GM18951 (cell line): ENCODE data around the gene SPATA2L.
"Not testable (repeated sequence)": the region's sequence is repeated elsewhere in the genome, so short reads cannot be mapped to it uniquely, and the experiment has no call there.

Source experiments
- POLR2A ChIP-seq: IDR thresholded peaks from 4 replicates; pipeline ENCODE4 v1.6.1; 2011; ENCODE audit warnings: mild to moderate bottlenecking; ENCODE audit not compliant: insufficient read length, insufficient read depth; ENCODE audit errors: extremely low read depth
- in situ Hi-C: fragments of 300-500 bp; cut with MboI; formaldehyde crosslinking; loops from one replicate; pipeline ENCODE4 v1.12.0; 2022; ENCODE audit warnings: low sequenced_read_pairs, mixed read lengths, inconsistent platforms; ENCODE audit not compliant: unreplicated experiment

The SPATA2L gene

DNA sequence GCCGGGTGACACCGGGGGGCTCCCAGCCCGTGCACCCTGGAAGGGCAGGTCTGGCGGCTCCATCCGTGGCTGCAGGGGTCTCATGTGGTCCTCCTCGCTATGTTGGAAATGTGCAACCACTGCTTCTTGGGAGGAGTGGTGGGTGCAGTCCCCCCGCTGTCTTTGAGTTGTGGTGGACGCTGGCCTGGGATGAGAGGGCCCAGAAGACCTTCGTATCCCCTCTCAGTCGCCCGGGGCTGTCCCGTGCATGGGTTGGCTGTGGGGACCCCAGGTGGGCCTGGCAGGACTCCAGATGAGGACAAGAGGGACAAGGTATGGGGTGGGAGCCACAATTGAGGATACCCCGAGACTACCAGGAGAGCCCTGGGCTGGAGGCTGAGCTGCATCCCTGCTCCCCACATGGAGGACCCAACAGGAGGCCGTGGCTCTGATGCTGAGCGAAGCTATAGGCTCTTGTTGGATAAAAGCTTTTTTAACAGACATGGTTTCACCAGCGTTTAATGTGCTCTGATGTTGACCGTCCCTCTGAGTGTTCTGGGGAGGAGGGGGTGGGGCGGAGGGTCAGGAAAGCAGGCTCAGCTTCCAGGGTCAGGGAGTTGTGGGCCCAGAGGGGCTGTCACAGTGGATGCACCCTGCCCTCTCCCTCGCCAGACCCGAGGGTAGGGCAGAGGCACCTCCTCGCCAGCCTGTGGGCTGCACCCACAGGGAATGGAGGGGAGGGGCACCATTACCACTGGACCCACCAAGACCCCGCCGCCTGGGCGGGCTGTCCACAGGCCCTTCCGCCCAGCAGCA is 5.4 kb downstream of the SPATA2L start:
- TF ChIP-seq POLR2A = no peak
- in situ Hi-C loops = no loop called here

- TF ChIP-seq POLR2A = no peak
- in situ Hi-C loops = no loop called here
Observed at GRCh38 chr16:89695086-89695874, 6.2 kb downstream of the SPATA2L start.

- in situ Hi-C loops = not testable (repeated sequence)
Observed at GRCh38 chr16:89694784-89695085, 6.8 kb downstream of the SPATA2L start.

DNA sequence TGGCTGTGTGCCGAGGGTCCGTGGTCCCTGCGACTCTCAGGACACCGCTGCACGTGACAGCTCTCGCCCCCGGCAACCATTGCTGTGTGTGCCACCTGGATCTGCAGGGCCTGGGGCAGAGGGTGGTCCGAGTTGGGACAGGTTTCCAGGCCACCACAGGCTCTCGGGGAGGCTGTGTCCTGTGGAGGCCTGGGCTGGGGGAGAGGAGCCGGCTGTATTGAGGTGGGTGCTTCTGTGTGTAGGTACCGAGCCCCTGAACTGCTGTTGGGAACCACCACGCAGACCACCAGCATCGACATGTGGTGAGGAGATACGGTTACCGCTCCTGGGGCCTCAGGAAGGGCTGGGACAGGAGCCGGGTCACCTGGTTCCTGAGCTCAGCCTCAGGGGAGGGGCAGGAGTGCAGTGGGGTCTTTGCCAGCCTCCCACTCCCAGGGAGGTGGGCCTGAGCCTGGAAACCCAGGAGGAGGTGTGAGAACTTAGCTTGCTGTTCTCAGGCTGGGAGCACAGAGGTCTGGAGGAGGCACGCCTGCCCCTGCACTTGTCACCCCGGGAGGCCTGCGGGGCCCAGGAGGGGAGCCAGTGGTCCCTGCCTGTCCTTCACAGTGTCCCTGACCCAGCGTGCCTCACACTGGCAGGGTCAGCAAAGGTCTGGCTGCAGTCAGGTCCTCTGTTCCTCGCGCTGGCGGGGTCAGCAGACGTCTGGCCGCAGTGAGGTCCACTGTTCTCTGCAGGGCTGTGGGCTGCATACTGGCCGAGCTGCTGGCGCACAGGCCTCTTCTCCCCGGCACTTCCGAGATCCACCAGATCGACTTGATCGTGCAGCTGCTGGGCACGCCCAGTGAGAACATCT is 7.3 kb downstream of the SPATA2L start:
- peak; percentile 18 for TF ChIP-seq POLR2A
- in situ Hi-C loops = no loop called here

DNA sequence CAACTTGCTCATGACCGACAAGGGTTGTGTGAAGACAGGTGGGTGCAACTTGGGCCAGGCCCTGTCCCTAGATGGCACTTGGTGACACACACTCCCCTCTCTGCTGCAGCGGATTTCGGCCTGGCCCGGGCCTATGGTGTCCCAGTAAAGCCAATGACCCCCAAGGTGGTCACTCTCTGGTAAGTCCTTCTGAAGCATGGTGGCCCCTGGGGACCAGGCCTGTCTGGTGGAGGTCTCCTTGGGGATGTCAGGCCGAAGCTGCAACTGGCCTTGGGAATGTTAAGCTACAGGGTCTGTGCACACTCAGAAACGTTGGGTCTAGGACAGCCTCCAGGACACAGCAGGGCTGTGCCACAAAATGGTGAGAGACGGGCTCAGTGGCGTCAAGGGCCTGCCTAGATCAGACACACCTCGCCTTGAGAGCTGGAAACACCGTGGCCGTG is 8.2 kb downstream of the SPATA2L start:
- in situ Hi-C loops = no loop called here
- no peak for TF ChIP-seq POLR2A

GRCh38 chr16:89691986-89692569 is 9.4 kb downstream of the SPATA2L start:
- in situ Hi-C loops = no loop called here
- no peak for TF ChIP-seq POLR2A

- no peak for TF ChIP-seq POLR2A
- in situ Hi-C loops = no loop called here
Observed at GRCh38 chr16:89691231-89691985, 10.1 kb downstream of the SPATA2L start.

DNA sequence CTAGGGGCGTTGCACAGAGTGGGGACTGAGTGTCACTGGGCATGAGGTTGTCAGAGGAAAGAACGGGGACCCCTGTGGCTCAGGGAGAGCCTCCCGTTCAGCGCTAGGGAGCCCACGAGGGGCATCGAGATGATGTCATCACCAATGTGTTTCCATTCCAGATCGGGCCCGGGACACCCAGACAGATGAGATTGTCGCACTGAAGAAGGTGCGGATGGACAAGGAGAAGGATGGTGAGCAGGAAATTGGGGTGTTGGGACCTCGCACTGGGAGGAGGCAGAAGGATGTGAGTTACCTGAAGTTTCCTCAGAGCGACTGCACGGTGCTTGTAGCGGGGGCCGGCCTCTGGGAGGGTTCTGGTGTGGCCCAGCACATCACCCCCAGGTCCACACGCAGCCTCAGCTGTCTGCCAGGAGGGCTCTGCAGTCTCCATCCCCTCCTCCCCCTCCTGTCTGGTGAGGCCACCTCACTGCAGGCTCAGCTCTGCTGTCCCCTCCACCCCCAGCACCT is 11.1 kb downstream of the SPATA2L start:
- no peak for TF ChIP-seq POLR2A
- in situ Hi-C loops = no loop called here

DNA sequence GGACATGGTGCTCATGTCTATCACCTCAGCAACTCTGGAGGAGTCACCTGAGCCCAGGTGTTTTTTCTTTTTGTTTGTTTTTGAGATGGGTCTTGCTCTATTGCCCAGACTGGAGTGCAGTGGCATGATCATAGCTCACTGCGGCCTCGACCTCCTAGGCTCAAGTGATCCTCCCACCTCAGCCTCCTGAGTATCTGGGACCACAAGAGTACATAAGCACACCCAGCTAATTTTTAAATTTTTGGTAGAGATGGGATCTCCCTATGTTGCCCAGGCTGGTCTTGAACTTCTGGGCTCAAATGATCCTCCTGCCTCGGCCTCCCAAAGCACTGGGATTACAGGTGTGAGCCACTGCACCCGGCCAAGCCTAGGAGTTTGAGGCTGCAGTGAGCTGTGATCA is 11.9 kb downstream of the SPATA2L start:
- in situ Hi-C loops = not testable (repeated sequence)

DNA sequence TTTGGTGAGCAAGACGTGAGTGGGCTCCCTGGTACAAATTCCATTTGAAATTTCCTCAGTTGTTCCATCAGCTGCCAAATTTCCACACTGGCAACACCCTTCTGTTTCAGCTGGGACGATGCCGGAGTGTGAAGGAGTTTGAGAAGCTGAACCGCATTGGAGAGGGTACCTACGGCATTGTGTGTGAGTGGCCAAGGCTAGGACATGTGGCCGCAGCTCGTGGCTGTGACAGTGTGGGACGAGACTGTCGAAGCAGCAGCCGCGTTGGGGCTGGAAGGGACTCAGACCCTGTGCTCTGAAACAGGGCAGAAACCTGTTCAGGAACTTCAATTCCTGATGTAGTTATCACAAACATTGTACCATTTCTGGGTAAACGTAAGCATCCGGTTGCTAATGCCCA is 12.4 kb downstream of the SPATA2L start:
- no peak for TF ChIP-seq POLR2A
- in situ Hi-C loops = no loop called here

- in situ Hi-C loops = no loop called here
- no peak for TF ChIP-seq POLR2A
Observed at GRCh38 chr16:89688395-89688794, 13.1 kb downstream of the SPATA2L start.
